GM18951 (cell line): Measurements from ENCODE around the gene ZNF12.
"Not testable (repeated sequence)": the region's sequence is repeated elsewhere in the genome, so short reads cannot be mapped to it uniquely, and the experiment has no call there.

Experiments used
- POLR2A ChIP-seq: IDR thresholded peaks from 4 replicates; pipeline ENCODE4 v1.6.1; 2011; ENCODE audit warnings: mild to moderate bottlenecking; ENCODE audit not compliant: insufficient read length, insufficient read depth; ENCODE audit errors: extremely low read depth
- in situ Hi-C: fragments of 300-500 bp; cut with MboI; formaldehyde crosslinking; loops from one replicate; pipeline ENCODE4 v1.12.0; 2022; ENCODE audit warnings: low sequenced_read_pairs, mixed read lengths, inconsistent platforms; ENCODE audit not compliant: unreplicated experiment

Gene ZNF12

DNA sequence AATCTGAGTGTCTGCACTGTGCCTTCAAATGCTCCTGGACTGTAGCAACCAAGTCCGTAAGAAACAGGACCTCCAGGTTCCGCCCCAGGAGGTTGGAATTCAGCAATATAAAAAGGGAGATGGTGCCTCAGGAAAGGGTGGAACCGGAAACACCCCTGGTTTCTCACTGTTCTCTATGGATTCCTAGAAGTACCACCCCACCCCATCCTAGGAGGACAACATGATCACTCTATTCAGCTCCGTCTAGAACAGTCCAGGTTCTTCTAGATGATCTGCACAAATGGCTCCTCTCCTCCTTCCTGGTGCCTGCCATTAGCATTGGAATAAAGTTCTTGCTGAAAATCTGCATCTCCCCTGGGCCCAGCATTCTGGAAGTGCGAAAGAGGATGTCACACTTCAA lies 7.6 kb upstream of the ZNF12 start:
- in situ Hi-C loops: loop anchor here (25.0 kb wide), 1 partner anchor 123 kb away; the partner anchor contains the start of gene CCZ1B
- TF ChIP-seq POLR2A: no peak

- in situ Hi-C loops: loop anchor here (25.0 kb wide), 1 partner anchor 127 kb away; the partner anchor contains the start of gene CCZ1B
- TF ChIP-seq POLR2A: no peak
These were observed 3.1 kb upstream of the ZNF12 start for GRCh38 chr7:6709808-6710207.

DNA sequence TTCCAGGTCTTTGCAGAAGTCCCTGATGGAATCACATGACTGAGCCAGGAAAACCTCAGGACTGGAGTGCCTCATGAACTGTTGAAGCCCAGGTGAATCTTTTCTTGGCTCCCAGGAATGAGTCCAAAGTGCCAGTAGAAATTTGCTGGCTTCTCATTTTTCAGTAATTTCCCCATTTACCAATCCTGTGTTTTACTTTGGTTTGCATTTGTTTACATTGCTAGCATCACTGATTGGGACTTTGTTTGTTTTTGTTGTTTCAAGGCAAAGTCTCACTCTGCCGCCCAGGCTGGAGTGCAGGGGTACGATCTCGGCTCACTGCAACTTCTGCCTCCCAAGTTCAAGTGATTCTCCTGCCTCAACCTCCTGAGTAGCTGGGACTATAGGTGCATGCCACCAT lies 1.6 kb upstream of the ZNF12 start:
- in situ Hi-C loops: loop anchor here (25.0 kb wide), 1 partner anchor 129 kb away; the partner anchor contains the start of gene CCZ1B

DNA sequence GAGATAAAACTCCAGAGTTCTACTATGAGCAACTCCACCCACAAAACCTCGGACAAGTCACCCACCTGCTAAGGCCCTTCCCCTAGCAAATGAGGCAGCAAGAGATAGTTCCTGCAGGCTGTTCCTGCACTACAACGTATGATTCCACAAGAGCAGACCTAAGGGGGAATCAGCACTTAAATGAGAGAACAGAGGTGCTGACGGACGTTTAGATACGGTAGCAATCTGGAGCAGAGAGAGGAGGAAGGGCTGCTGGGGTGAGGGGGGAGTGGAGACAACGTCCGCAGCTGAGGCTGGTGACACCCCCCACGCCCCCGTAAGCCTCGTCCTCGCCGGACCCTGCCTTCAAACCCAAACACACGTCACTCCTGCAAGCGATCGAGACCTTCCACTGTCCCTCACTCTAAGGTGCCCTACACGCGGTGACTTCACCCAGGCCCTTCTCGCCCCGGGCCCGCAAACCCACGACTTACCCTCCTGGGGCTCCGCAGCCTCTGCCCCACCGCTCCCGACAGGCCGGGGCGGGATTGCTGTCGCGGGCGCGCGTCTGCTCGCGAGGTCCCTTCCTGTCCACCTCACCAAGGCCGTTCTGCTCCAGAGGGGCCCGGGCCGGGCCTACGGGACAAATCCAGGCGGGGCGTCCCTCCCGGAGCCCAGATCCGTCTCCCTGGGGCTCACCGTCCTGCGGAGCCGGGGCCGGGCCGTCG lies 635 bp downstream of the ZNF12 start:
- in situ Hi-C loops: loop anchor here (25.0 kb wide), 1 partner anchor 131 kb away; the partner anchor contains the start of gene CCZ1B
- TF ChIP-seq POLR2A: no peak

More for the DNA sequence above, 1.6 kb upstream of the ZNF12 start:
- TF ChIP-seq POLR2A: no peak

DNA sequence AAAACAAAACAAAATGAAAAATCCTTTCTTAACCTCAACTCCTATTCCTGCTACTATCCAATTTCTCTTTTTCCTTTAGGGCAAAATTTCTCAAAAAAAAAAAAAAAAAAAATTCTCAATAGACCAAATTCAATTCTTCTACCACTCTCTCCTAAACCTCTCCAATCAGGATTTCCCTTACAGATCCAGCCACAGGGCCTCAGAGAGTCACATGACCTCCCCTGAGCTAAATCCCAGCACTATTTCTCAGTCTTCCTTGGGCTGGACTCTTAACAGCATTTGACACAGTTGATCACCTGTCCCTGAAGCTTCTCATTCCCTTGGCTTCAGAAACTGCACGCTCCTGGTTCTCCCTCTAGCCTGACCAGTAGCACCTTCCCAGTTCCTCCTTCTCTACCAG lies 4.9 kb downstream of the ZNF12 start:
- TF ChIP-seq POLR2A: no peak
- in situ Hi-C loops: loop anchor here (25.0 kb wide), 1 partner anchor 135 kb away; the partner anchor contains the start of gene CCZ1B

GRCh38 chr7:6700793-6701192 lies 6.0 kb downstream of the ZNF12 start:
- in situ Hi-C loops: loop anchor here (25.0 kb wide), 1 partner anchor 137 kb away; the partner anchor contains the start of gene CCZ1B
- TF ChIP-seq POLR2A: no peak

GRCh38 chr7:6691609-6692106 lies 15.1 kb downstream of the ZNF12 start:
- TF ChIP-seq POLR2A: no peak
- in situ Hi-C loops: no loop called here

- TF ChIP-seq POLR2A: no peak
- in situ Hi-C loops: no loop called here
These were observed 15.6 kb downstream of the ZNF12 start for GRCh38 chr7:6691103-6691502.

GRCh38 chr7:6680146-6680545 lies 26.6 kb downstream of the ZNF12 start:
- in situ Hi-C loops: no loop called here
- no peak for TF ChIP-seq POLR2A

GRCh38 chr7:6675807-6676405 lies 30.8 kb downstream of the ZNF12 start:
- in situ Hi-C loops: no loop called here
- TF ChIP-seq POLR2A: no peak

DNA sequence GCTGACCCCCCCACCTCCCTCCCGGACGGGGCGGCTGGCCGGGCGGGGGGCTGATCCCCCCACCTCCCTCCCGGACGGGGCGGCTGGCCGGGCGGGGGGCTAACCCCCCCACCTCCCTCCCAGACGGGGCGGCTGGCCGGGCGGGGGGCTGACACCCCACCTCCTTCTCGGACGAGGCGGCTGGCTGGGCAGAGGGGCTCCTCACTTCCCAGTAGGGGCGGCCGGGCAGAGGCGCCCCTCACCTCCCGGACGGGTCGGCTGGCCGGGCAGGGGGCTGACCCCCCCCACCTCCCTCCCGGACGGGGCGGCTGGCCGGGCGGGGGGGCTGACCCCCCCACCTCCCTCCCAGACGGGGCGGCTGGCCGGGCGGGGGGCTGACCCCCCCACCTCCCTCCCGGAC lies 35.9 kb downstream of the ZNF12 start:
- in situ Hi-C loops: not testable (repeated sequence)

DNA sequence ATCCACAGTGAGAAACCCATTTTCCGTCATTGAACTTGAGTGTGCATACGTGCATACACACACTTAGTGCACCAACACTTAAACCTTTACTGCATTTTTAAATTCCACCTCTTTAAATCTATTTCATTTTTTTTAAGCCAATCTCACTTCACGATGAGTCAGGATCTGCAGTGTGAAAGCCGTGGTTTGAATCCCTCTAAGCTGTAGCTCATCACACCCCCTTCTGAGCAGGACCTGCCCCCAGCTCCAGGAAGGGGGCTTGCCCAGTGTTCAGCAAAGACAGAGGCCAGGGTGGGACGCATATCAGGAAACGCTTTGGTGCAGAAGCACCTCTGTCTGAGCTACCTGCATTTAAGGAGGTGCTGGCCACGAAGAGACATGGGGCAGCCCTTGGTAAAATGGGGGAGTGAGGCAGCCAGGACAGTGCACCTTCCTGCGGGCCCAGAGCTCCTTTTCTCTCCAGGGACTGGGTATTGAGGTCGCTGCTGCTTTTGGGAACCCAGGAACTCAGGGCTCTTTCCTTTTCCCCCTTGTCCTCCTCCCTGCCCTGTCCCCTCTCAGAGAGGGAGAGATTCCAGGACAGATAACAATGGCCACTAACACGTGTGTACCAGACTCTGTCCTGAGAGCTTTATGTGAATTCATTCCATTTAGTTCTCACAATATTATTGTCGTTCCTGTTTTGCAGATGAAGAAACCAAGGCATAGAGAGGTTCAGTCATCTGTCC lies 48.0 kb downstream of the ZNF12 start:
- in situ Hi-C loops: no loop called here

GRCh38 chr7:6656413-6656812 lies 50.3 kb downstream of the ZNF12 start:
- TF ChIP-seq POLR2A: no peak
- in situ Hi-C loops: no loop called here

More for the DNA sequence above, 48.0 kb downstream of the ZNF12 start:
- no peak for TF ChIP-seq POLR2A
